ENCODE data around the gene NAALADL1. TPM values are rescaled to one million over a fixed set of nuclear protein-coding genes. Genes with fewer than 3 reads are reported as not detected.

Gene NAALADL1
- total and polyA plus RNA-seq, 9 of the 15 experiments (the other 6 are each of a cell fraction or from before 2014, with no cell fraction given) = 0.06 to 0.72 (median 0.22) TPM; not detected in 4

GRCh38 chr11:65055538-65055937 is 2.8 kb downstream of the NAALADL1 start (continued):
- TF ChIP-seq ZBTB40 (IDR thresholded peaks at IDR 0.05) (peak; percentile 71), ZBTB40 (CRISPR knock-in tag; IDR thresholded peaks at IDR 0.05) (no peak), RUNX1 (IDR thresholded peaks at IDR 0.05; ENCODE audit: low read depth) (no peak), ZBTB8A (IDR thresholded peaks at IDR 0.05; ENCODE audit: partially characterized antibody) (no peak)

Measured in K562 (cell line).